DOHH2 (cell line): ENCODE measurements around the gene CCNG1.

Source experiments
- H3F3A ChIP-seq: fragments of 200-600 bp; sonication (generic), shearing (Covaris generic); 2 replicates; pipeline ENCODE4 v1.6.0; 2016; ENCODE audit warnings: antibody characterized with exemption, mild to moderate bottlenecking; ENCODE audit not compliant: control insufficient read depth, insufficient read depth
- H3K27ac ChIP-seq: fragments of 200-600 bp; sonication (generic); 2 replicates; pipeline ENCODE4 v1.5.1; 2014; ENCODE audit warnings: low read depth, mild to moderate bottlenecking, low read length, moderate library complexity
- H3K27me3 ChIP-seq: fragments of 200-600 bp; sonication (generic); 2 replicates; pipeline ENCODE4 v1.6.1; 2014; ENCODE audit warnings: mild to moderate bottlenecking, low read length, mixed read lengths; ENCODE audit not compliant: control insufficient read depth
- H3K36me3 ChIP-seq: fragments of 200-600 bp; sonication (generic); 2 replicates; pipeline ENCODE4 v1.6.1; 2014; ENCODE audit warnings: mild to moderate bottlenecking, low read length, moderate library complexity, mixed read lengths; ENCODE audit not compliant: control insufficient read depth
- H3K4me1 ChIP-seq: fragments of 200-600 bp; sonication (generic); 2 replicates; pipeline ENCODE4 v1.6.1; 2014; ENCODE audit warnings: mild to moderate bottlenecking, low read length, mixed read lengths; ENCODE audit not compliant: control insufficient read depth
- H3K4me2 ChIP-seq: fragments of 200-600 bp; sonication (generic); 2 replicates; pipeline ENCODE4 v1.6.0; 2014; ENCODE audit warnings: mild to moderate bottlenecking, low read length, moderate library complexity
- H3K4me3 ChIP-seq: fragments of 200-600 bp; sonication (generic); 2 replicates; pipeline ENCODE4 v1.5.1; 2014; ENCODE audit warnings: mild to moderate bottlenecking, low read length, mixed read lengths
- H3K79me2 ChIP-seq: fragments of 200-600 bp; sonication (generic); 2 replicates; pipeline ENCODE4 v1.6.1; 2014; ENCODE audit warnings: mild to moderate bottlenecking, low read length, mixed read lengths; ENCODE audit not compliant: control insufficient read depth
- H3K9me2 ChIP-seq: fragments of 200-600 bp; sonication (generic); replicated peaks from 2 replicates; pipeline ENCODE4 v1.6.1; 2014; ENCODE audit warnings: mild to moderate bottlenecking, low read length, mixed read lengths; ENCODE audit not compliant: control insufficient read depth
- H3K9me3 ChIP-seq: fragments of 200-600 bp; sonication (generic); 2 replicates; pipeline ENCODE4 v1.6.1; 2014; ENCODE audit warnings: antibody characterized with exemption, low read length, mixed read lengths; ENCODE audit not compliant: control insufficient read depth, insufficient read depth
- H4K20me1 ChIP-seq: fragments of 200-600 bp; sonication (generic); 2 replicates; pipeline ENCODE4 v1.6.0; 2014; ENCODE audit warnings: low read depth, mild to moderate bottlenecking, antibody characterized with exemption, low read length, moderate library complexity; ENCODE audit not compliant: control insufficient read depth, insufficient read depth
- EZH2phosphoT487 ChIP-seq: fragments of 200-600 bp; sonication (generic); IDR thresholded peaks from 2 replicates; pipeline ENCODE4 v1.6.1; 2017; ENCODE audit warnings: borderline replicate concordance, mild to moderate bottlenecking, antibody characterized with exemption, low read length, moderate library complexity, mixed read lengths
- TF ChIP-seq, protein P1 (sequence below): fragments of 200-600 bp; sonication (generic); IDR thresholded peaks from one replicate; pipeline ENCODE4 v1.5.1; 2014; ENCODE audit warnings: antibody characterized with exemption, mild to moderate bottlenecking, low read depth, low read length; ENCODE audit not compliant: poor library complexity, severe bottlenecking

The CCNG1 gene

DNA sequence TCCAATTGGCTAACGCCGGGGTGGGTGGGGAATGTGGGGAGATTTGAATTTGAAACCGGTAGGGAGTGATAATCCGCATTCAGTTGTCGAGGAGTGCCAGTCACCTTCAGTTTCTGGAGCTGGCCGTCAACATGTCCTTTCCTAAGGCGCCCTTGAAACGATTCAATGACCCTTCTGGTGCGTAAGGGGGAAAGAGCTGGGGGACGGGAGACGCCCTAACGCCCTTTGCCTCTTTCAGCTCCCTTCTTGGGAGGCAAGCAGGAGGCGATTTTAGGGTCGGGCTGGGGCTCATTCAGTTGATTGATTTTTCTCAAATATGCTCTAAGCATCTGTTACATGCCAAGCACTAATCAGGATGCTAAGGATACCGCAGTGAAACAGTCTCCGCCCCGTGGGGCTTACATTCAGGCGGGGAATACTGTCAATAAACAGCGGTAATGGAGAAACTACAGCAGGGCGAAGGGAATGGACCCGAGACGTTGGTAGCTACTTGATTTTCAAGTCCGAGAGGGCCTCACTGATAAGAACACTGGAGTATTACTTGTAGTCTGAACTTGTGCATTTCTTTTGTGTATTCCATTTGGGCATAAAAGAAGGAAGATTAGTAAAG lies 23.3 kb downstream of the CCNG1 start, which contains the start of gene HMMR:
Gene HMMR, plus strand, starts transcription at position 71 of the 610 bp plus-strand sequence. Its CDS starts 61 bp downstream, at position 132.
- Histone ChIP-seq H4K20me1 (no peaks in the 10 kb centered on the region), H3K4me2 (peak within 1 kb of the TSS; percentile 100), H3K9me2 (no peaks in the 10 kb centered on the region), H3K79me2 (peaks cover 94% of the 10 kb centered on the region), H3K36me3 (peaks cover 76% of the 10 kb centered on the region), H3K27me3 (no peaks in the 10 kb centered on the region), H3K9me3 (no peaks in the 10 kb centered on the region), H3K27ac (peak within 1 kb of the TSS; percentile 93), H3F3A (peaks cover 27% of the 10 kb centered on the region), H3K4me3 (peak within 1 kb of the TSS; percentile 97), H3K4me1 (peaks cover 41% of the 10 kb centered on the region)
- TF ChIP-seq, protein P1, sequence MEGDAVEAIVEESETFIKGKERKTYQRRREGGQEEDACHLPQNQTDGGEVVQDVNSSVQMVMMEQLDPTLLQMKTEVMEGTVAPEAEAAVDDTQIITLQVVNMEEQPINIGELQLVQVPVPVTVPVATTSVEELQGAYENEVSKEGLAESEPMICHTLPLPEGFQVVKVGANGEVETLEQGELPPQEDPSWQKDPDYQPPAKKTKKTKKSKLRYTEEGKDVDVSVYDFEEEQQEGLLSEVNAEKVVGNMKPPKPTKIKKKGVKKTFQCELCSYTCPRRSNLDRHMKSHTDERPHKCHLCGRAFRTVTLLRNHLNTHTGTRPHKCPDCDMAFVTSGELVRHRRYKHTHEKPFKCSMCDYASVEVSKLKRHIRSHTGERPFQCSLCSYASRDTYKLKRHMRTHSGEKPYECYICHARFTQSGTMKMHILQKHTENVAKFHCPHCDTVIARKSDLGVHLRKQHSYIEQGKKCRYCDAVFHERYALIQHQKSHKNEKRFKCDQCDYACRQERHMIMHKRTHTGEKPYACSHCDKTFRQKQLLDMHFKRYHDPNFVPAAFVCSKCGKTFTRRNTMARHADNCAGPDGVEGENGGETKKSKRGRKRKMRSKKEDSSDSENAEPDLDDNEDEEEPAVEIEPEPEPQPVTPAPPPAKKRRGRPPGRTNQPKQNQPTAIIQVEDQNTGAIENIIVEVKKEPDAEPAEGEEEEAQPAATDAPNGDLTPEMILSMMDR = no peak
- no peak for TF ChIP-seq EZH2phosphoT487

DNA sequence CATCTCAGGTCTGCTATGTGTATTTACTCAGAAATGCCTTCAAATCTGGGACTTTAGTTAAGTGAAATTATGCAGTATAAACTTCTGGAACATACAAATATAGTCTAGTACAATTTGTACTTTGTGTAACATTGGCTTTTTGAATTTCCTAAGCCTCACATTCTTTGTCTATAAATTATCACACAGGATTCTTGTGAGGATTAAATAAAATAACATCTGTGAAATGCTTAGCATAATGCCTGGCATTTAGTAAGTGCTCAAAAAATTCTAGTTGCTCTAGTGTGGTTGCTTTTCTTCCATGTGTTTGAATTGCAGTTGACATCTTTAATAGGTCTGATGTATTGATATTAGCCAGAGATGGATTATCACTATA lies 25.7 kb downstream of the CCNG1 start:
- no peaks in the 10 kb centered on the region for H3K9me2 ChIP-seq
- H3K79me2 ChIP-seq = peaks cover 85% of the 10 kb centered on the region
- peaks cover 28% of the 10 kb centered on the region for H3K4me1 ChIP-seq
- peaks cover 77% of the 10 kb centered on the region for H3K36me3 ChIP-seq
- no peaks in the 10 kb centered on the region for H4K20me1 ChIP-seq
- peak overlapping the region; percentile 93 for H3K27ac ChIP-seq
- H3K9me3 ChIP-seq = no peaks in the 10 kb centered on the region
- H3F3A ChIP-seq = peaks cover 24% of the 10 kb centered on the region
- H3K4me3 ChIP-seq = peak overlapping the region; percentile 86
- H3K27me3 ChIP-seq = no peaks in the 10 kb centered on the region
- H3K4me2 ChIP-seq = peak overlapping the region; percentile 100
- TF ChIP-seq EZH2phosphoT487 = no peak
- TF ChIP-seq, protein P1 = no peak

DNA sequence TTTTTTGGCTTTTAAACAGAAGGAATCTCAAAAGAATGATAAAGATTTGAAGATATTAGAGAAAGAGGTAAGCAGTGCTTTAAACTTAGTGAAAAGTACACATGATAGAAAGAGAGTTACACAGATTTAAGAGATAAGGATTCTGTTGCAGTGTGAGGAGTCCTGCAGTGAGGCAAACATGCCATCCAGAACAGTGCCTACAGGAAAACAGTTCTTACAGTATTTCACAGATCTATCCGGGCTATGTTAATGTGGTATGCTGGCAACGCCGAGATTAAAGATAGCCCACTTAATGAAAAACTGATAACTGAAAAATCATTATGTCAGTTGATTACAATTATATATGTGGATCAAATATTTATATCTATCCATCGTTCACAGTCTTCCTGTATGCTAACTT lies 30.3 kb downstream of the CCNG1 start:
- Histone ChIP-seq H3K9me3 (no peaks in the 10 kb centered on the region), H3K9me2 (no peaks in the 10 kb centered on the region), H3K4me1 (peaks cover 15% of the 10 kb centered on the region), H3F3A (peaks cover 6% of the 10 kb centered on the region), H3K4me2 (no peak overlapping the region), H3K27me3 (no peaks in the 10 kb centered on the region), H3K27ac (no peak overlapping the region), H4K20me1 (no peaks in the 10 kb centered on the region), H3K79me2 (peaks cover 46% of the 10 kb centered on the region), H3K4me3 (no peak overlapping the region), H3K36me3 (peaks cover 97% of the 10 kb centered on the region)
- TF ChIP-seq, protein P1 = no peak
- TF ChIP-seq EZH2phosphoT487 = no peak
